Fibroblast of gingiva (primary cell): Measurements from ENCODE around the gene CMPK2.
A peak's percentile ranks its signal among the peaks of the same experiment; 100 is the strongest.
"Not testable (repeated sequence)": the region's sequence is repeated elsewhere in the genome, so short reads cannot be mapped to it uniquely, and the experiment has no call there.

Experiments
- DNase-seq: peaks from one replicate; pipeline ENCODE4 v3.0.0-alpha.2; 2011; ENCODE audit warnings: low read depth

Gene CMPK2

DNA sequence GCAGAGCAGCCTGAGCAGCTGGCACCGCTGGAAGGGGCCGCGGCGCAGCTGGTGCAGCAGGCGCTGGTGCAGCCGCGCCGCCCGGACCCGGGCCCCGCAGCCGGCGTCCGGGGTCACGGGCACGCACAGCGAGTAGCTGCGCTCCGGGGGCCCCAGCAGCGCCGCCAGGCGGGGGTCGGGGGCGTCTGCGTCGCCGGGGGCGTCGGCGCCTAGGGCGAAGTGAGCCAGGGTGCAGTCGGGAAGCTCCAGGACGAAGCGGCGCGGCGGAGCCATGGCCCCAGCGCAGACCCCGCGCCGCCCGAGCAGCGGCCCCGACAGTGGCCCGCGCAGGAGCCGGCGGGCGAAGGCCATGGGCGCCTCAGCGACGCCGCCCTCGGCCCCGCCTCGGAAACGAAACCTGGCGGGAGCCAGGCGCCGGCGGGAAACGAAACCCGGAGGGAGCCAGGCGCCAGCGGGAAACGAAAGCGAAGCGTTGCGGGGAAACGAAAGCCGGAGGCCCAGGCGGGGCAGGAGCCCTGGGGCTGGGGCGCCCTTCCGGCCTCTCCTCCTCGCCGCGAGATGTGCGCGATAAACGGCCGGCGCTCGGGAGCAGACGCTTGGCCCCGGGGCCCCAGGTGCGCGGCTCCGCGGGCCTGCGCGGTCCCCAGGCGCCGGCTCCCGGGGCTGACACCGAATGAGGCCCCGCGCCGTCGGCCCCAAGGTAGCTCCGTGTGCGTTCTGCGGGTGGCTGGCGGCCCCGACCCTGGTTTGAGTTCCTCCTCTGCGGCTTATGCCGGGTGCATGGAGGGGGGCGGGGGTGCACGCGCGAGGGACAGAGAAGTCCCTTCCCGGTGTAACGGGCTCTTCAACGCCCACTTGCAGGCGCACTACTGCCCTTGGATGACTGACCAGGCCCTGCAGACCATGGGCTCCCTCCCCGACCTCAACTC is at the start of gene CMPK2:
Gene CMPK2, minus strand, starts transcription at position 562 of the 929 bp plus-strand sequence. Its CDS starts 211 bp downstream, at position 351.
- DNase-seq = peak; percentile 10

DNA sequence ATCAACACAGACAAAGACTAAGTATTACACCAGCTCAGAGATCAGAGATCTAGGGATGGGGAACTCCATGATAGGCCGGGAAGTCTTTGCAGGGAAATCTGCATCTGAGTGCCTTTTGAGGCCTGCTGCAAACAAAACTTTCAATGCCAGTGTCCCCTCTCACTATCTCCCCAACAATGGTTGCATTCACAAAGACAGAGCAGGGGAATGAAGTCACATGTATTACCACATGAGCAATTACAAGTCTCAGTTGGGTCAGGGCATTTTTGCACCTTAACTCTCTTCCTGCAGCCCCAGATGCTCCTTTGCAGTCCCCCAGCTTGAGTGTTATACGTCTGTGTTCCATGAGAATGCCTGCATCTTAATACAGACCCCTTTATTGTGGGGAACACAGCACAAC is 49.7 kb upstream of the CMPK2 start:
- DNase-seq = no peak

DNA sequence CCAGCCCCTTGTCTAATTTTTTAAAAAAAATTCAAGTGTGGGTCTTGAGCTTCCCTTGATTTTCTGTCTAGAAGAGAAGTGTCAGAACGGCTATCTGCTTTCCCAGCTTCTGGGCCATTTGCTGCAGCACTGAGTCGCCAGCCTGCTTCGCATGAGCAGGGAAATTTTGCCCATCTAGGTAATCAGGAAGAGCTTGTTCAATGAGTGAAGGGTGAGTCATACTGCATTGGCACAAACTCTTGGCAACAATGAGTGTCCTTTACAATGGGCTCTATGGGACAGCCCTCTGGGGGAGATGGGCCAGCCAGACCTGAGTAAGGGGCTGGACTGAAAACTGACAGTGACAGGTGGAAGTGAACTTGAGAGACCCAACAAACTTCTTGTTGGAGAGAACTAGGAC is 49.1 kb upstream of the CMPK2 start:
- no peak for DNase-seq

DNA sequence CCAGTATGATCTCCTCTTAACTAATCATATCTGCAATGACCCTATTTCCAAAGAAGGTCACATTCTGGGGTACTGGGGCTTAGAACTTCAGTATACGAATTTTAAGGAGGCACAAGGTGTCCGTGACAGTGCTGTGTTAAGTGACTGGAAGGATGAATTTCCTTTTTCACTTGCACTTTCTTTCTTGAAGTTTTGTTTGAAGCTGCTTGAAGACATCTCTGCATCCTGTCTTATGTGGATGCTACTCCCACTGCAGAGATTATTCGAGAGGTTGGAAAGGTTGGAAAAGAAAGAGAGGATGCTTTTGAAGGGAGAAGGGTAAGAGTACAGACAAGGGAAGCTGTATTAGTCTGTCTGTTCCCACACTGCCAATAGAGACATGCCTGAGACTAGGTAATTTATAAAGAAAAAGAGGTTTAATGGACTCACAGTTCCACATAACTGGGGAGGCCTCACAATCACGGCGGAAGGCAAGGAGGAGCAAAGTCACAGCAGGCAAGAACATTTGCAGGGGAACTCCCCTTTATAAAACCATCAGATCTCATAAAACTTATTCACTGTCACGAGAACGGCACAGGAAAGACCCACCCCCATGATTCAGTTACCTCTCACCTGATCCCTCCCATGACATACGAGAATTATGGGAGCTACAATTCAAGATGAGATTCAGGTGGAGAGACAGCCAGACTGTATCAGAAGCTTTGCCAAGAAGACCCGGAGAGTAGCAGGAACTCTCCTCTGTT is 47.9 kb upstream of the CMPK2 start:
- no peak for DNase-seq

GRCh38 chr2:6911721-6912120 is 46.0 kb upstream of the CMPK2 start:
- DNase-seq = no peak

GRCh38 chr2:6909431-6910385 is 44.0 kb upstream of the CMPK2 start:
- no peak for DNase-seq

GRCh38 chr2:6908291-6908690 is 42.6 kb upstream of the CMPK2 start:
- DNase-seq = no peak

DNA sequence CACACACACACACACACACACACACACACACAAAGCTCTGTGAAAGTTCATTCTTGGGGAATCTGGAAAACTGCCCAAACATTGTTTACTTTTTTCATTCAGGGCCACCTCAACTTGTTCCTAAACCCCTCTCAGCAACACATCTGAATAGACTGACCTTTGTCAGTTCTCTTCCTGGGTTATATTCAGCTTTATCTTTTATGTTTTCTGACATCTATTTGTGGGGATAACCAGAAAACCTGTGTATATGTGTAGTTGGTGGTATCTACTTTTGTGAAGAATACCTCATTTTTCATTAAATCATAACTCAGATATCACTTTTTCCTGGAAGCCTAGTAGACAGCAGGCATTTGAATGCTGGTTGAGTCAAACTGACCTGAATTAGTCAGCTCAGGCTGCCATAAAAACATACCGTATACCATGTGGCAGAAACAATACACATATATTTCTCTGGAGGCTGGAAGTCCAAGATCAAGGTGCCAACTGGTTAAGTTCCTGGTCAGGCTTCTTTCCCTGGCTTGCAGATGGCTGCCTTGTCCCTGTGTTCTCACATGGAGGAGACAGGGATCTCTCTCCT is 40.5 kb upstream of the CMPK2 start:
- DNase-seq = no peak

- no peak for DNase-seq
Observed at GRCh38 chr2:6905668-6906067, 40.0 kb upstream of the CMPK2 start.

GRCh38 chr2:6902581-6902980 is 36.9 kb upstream of the CMPK2 start:
- not testable (repeated sequence) for DNase-seq

GRCh38 chr2:6896930-6897759 is 31.4 kb upstream of the CMPK2 start:
- peak; percentile 56 for DNase-seq

GRCh38 chr2:6893876-6894482 is 28.3 kb upstream of the CMPK2 start:
- no peak for DNase-seq

- DNase-seq = no peak
Observed at GRCh38 chr2:6888724-6889123, 23.0 kb upstream of the CMPK2 start.

DNA sequence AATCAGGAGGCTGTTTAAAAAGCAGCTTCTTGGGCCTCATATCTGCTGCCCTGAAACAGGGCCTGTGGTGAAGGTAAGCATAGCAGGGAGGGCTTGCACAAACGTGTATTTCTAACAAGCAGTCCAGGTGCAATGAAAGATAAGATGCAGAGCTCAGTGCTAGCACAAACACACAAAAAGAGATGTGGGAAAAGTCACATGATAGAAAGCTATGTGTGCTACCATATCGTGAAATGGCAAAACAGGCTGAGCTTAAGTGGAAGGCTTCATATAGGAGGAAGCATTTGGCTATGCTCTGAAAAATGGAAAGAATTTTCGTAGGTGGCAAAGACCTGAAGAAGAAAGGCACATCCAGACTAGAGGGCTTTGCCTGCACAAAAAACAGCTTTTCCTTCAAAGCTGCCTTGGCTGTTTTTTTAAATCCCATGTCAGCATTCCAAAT is 22.1 kb upstream of the CMPK2 start:
- no peak for DNase-seq

DNA sequence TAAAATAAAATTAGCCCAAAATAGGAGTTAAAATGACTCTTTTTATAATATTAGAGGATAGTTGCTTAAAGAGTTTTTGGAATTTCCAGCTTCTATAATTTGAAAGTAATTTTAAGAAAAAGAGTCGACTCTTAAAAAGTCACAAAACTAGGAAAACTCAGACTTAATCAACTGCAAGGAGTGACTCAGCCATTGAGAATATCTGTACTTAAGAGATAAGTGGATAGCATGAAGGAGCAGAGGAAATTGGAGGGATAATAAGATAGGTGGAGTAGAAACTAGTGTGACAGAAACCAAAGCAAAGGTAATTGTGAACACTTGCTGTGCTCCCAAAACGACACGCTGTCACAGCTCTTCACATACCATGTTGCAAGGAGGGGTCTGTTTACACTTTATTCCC is 20.3 kb upstream of the CMPK2 start:
- DNase-seq = no peak

DNA sequence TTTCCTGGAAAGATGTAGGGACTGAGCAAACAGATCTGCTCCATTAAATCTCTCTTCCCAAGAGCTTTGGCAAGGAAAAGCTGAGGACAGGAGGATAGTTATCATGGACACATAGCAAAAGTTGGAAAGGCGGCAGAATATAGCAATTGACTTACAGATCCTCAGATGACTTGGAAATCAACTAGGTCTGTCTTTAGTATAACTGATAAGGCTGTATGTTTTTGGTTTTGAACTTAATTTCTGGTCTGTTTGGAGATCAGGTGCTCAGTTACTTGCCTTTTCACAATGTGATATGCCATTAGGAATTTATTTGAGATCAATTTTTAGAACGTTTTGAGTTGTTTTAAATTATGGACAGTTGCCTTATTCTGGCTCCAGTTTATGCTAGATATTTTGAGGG is 19.8 kb upstream of the CMPK2 start:
- no peak for DNase-seq

- DNase-seq = no peak
Observed at GRCh38 chr2:6883448-6884122, 17.9 kb upstream of the CMPK2 start.

GRCh38 chr2:6881516-6881915 is 15.8 kb upstream of the CMPK2 start:
- DNase-seq = no peak

- DNase-seq = no peak
Observed at GRCh38 chr2:6881046-6881445, 15.3 kb upstream of the CMPK2 start.
